SK-N-SH (cell line): ENCODE measurements around the gene TBL3. TPM values are rescaled to one million over a fixed set of nuclear protein-coding genes. Genes with fewer than 3 reads are reported as not detected.

Experiments used
- CTCF ChIA-PET: fragments of 300-600, 350-600 bp; formaldehyde crosslinking; extraction: SDS; loops from one replicate; lab custom pipeline; 2021; lab: Yijun Ruan, JAX
- POLR2A ChIA-PET: fragments of 350-600 bp; sonication (Branson Sonifier 250); formaldehyde crosslinking; extraction: SDS; loops from one replicate; lab custom pipeline; 2020; ENCODE audit warnings: antibody characterized with exemption, inconsistent platforms; lab: Yijun Ruan, JAX
- DNase-seq: peaks from one replicate; pipeline ENCODE4 v3.0.0; 2012
- H2AFZ ChIP-seq: fragments of 200-600 bp; sonication (generic); 2 replicates; pipeline ENCODE4 v1.8.1; 2016; ENCODE audit warnings: antibody characterized with exemption, mild to moderate bottlenecking, low read depth
- H3F3A ChIP-seq: fragments of 200-600 bp; sonication (generic); replicated peaks from 2 replicates; pipeline ENCODE3; 2016; ENCODE audit warnings: antibody characterized with exemption, mild to moderate bottlenecking; ENCODE audit not compliant: insufficient read depth
- H3K27ac ChIP-seq, 2 experiments: fragments of 200-500 bp in 1 of 2; fragments of 200-600 bp in 1 of 2; sonication (Bioruptor generic) in 1 of 2; sonication (generic), shearing (Covaris generic) in 1 of 2; 2 replicates each; pipeline versions ENCODE4 v1.5.1 to v1.6.1; 2014 to 2016; ENCODE audit warnings: low read depth in 2 of 2, inconsistent platforms in 1 of 2, low read length in 1 of 2, mild to moderate bottlenecking in 1 of 2, mixed read lengths in 1 of 2
- H3K27me3 ChIP-seq: fragments of 200-600 bp; sonication (generic), shearing (Covaris generic); 2 replicates; pipeline ENCODE4 v1.6.1; 2016; ENCODE audit warnings: mixed run types; ENCODE audit not compliant: insufficient read depth
- H3K36me3 ChIP-seq, 2 experiments: fragments of 200-500 bp in 1 of 2; fragments of 200-600 bp in 1 of 2; sonication (Bioruptor generic) in 1 of 2; sonication (generic) in 1 of 2; replicated peaks in 1 of 2; 2 replicates each; pipeline versions ENCODE3 to v1.5.1; 2014 to 2016; ENCODE audit warnings: low read length in 1 of 2, mild to moderate bottlenecking in 1 of 2; ENCODE audit not compliant: insufficient read depth in 2 of 2, control insufficient read depth in 1 of 2
- H3K4me1 ChIP-seq, 2 experiments: fragments of 200-500 bp in 1 of 2; fragments of 200-600 bp in 1 of 2; sonication (Bioruptor generic) in 1 of 2; sonication (generic), shearing (Covaris generic) in 1 of 2; 2 replicates each; pipeline versions ENCODE4 v1.5.1 to v1.6.1; 2014 to 2016; ENCODE audit warnings: low read depth in 1 of 2, low read length in 1 of 2, mixed run types in 1 of 2; ENCODE audit not compliant: insufficient read depth in 2 of 2, control insufficient read depth in 1 of 2
- H3K4me2 ChIP-seq: fragments of 200-600 bp; sonication (generic), shearing (Covaris generic); 2 replicates; pipeline ENCODE4 v1.6.1; 2017; ENCODE audit warnings: mixed run types
- H3K4me3 ChIP-seq, 2 experiments: fragments of 200-500 bp in 1 of 2; fragments of 200-600 bp in 1 of 2; sonication (Bioruptor generic) in 1 of 2; sonication (generic), shearing (Covaris generic) in 1 of 2; 2 replicates each; pipeline versions ENCODE4 v1.5.1 to v1.8.1; 2014 to 2016; ENCODE audit warnings: low read depth in 2 of 2, inconsistent platforms in 1 of 2, low read length in 1 of 2, mild to moderate bottlenecking in 1 of 2, mixed read lengths in 1 of 2, moderate library complexity in 1 of 2
- H3K79me2 ChIP-seq: fragments of 200-600 bp; sonication (generic); 2 replicates; pipeline ENCODE4 v1.8.1; 2017; ENCODE audit warnings: mild to moderate bottlenecking; ENCODE audit not compliant: insufficient read depth
- H3K9ac ChIP-seq: fragments of 200-600 bp; sonication (generic); 2 replicates; pipeline ENCODE4 v1.6.1; 2017; ENCODE audit warnings: mixed run types
- H3K9me2 ChIP-seq: fragments of 200-600 bp; sonication (generic); 2 replicates; pipeline ENCODE4 v1.6.1; 2017; ENCODE audit warnings: mixed run types
- H3K9me3 ChIP-seq: fragments of 200-600 bp; sonication (generic); 2 replicates; pipeline ENCODE4 v1.6.1; 2017; ENCODE audit warnings: mixed run types, mild to moderate bottlenecking, moderate library complexity
- H4K20me1 ChIP-seq: fragments of 200-600 bp; sonication (generic); 2 replicates; pipeline ENCODE4 v1.6.1; 2017; ENCODE audit warnings: mild to moderate bottlenecking, mixed run types; ENCODE audit not compliant: insufficient read depth
- ELF1 ChIP-seq: IDR thresholded peaks from 2 replicates; pipeline ENCODE4 v1.4.0; 2012
- EP300 ChIP-seq, 2 experiments: IDR thresholded peaks; 2 replicates each; pipeline versions ENCODE4 v1.4.0 to v1.6.1; 2012; ENCODE audit warnings: borderline replicate concordance in 1 of 2, low read depth in 1 of 2, low read length in 1 of 2
- FOXJ3 ChIP-seq: sonication (generic); formaldehyde crosslinking; IDR thresholded peaks from 2 replicates; pipeline ENCODE4 v1.5.1; 2020; ENCODE audit warnings: mild to moderate bottlenecking, missing genetic modification reagents
- GATA2 ChIP-seq: sonication (generic); formaldehyde crosslinking; IDR thresholded peaks from 2 replicates; pipeline ENCODE4 v1.5.0; 2020; ENCODE audit warnings: mild to moderate bottlenecking, missing genetic modification reagents
- IRF3 ChIP-seq: fragments of 150-350 bp; IDR thresholded peaks from 2 replicates; pipeline ENCODE4 v1.6.1; 2016; ENCODE audit warnings: mild to moderate bottlenecking, low read depth, low read length
- NRF1 ChIP-seq: IDR thresholded peaks from 2 replicates; pipeline ENCODE4 v1.6.1; 2012; ENCODE audit warnings: low read depth, mild to moderate bottlenecking, low read length
- POLR2AphosphoS5 ChIP-seq: IDR thresholded peaks from 2 replicates; pipeline ENCODE4 v1.6.1; 2012; ENCODE audit warnings: low read depth, low read length
- RCOR1 ChIP-seq: fragments of 150-350 bp; IDR thresholded peaks from 2 replicates; pipeline ENCODE4 v1.6.1; 2017; ENCODE audit warnings: antibody characterized with exemption, low read length
- RFX5 ChIP-seq: IDR thresholded peaks from 2 replicates; pipeline ENCODE4 v1.6.1; 2012; ENCODE audit warnings: mild to moderate bottlenecking, improper control_type of control experiment, low read length
- SIN3A ChIP-seq: IDR thresholded peaks from 2 replicates; pipeline ENCODE4 v1.6.1; 2012; ENCODE audit warnings: low read depth, mild to moderate bottlenecking, low read length, moderate library complexity, borderline replicate concordance
- TAF1 ChIP-seq: IDR thresholded peaks from 2 replicates; pipeline ENCODE4 v1.6.1; 2012; ENCODE audit warnings: low read depth, mild to moderate bottlenecking, low read length, moderate library complexity, borderline replicate concordance
- USF1 ChIP-seq: IDR thresholded peaks from 2 replicates; pipeline ENCODE4 v1.4.0; 2012; ENCODE audit warnings: low read depth, borderline replicate concordance
- USF2 ChIP-seq: fragments of 150-350 bp; IDR thresholded peaks from 2 replicates; pipeline ENCODE4 v1.6.1; 2017; ENCODE audit warnings: antibody characterized with exemption, low read length, low read depth, borderline replicate concordance
- YY1 ChIP-seq: IDR thresholded peaks from 2 replicates; pipeline ENCODE4 v1.4.0; 2012; ENCODE audit warnings: low read depth, mild to moderate bottlenecking
- ZBTB33 ChIP-seq: IDR thresholded peaks from 2 replicates; pipeline ENCODE4 v1.4.0; 2012; ENCODE audit warnings: low read depth, borderline replicate concordance
- WGBS: methylation state at CpG from one replicate; pipeline ENCODE4 v1.1.6; 2017; ENCODE audit warnings: low lambda C conversion rate; 5-methylcytosine and 5-hydroxymethylcytosine counted together
- polyA plus RNA-seq, 3 experiments: library from polyadenylated mRNA; depleted of rRNA; stranded (reverse); fragments of >200 nt; gene quantifications; 2 replicates each; pipeline ENCODE4 v1.2.3, GENCODE V29; 2012

TBL3 gene
- polyA plus RNA-seq, 1 of the 3 experiments (the other 2 are of a cell fraction): 37.1 TPM

GRCh38 chr16:1978476-1979120 is 6.7 kb downstream of the TBL3 start:
- H3K36me3 ChIP-seq: peaks cover 7 to 49% of the 10 kb centered on the region in 2 experiments
- TF ChIP-seq RFX5 (no peak), TAF1 (no peak), FOXJ3 (CRISPR knock-in tag) (no peak), USF1 (no peak), ZBTB33 (no peak), RCOR1 (no peak), ELF1 (no peak), NRF1 (no peak), IRF3 (no peak), EP300 (IDR thresholded peaks at IDR 0.05; ENCODE audit: borderline replicate concordance in 1 of 2, low read depth in 1 of 2, low read length in 1 of 2) (no peak), POLR2AphosphoS5 (no peak), YY1 (no peak), GATA2 (no peak), USF2 (no peak), SIN3A (no peak)
- TF ChIP-seq, all 33 proteins: peak for 0
- ChIA-PET POLR2A (no interaction called here), CTCF (no interaction called here)
- Histone ChIP-seq H3K9me3 (no peaks in the 10 kb centered on the region), H4K20me1 (no peaks in the 10 kb centered on the region), H3K27ac (no peak overlapping the region), H3K4me2 (no peak overlapping the region), H3K79me2 (peaks cover 6% of the 10 kb centered on the region; the same call in 1 of the 2 replicates), H2AFZ (no peak overlapping the region), H3K27me3 (no peaks in the 10 kb centered on the region), H3K4me1 (peaks cover 0 to 8% of the 10 kb centered on the region in 2 experiments; a peak in 1 of 4 replicates), H3K4me3 (no peak overlapping the region), H3K9me2 (no peaks in the 10 kb centered on the region), H3K9ac (no peak overlapping the region), H3F3A (peaks cover 14% of the 10 kb centered on the region)
- WGBS: 98% methylated on average over 11 of the region's 37 CpGs
- no peak for DNase-seq
